ENCODE measurements around the gene PTN. TPM values are rescaled to one million over a fixed set of nuclear protein-coding genes. Genes with fewer than 3 reads are reported as not detected.

PTN gene
- total RNA-seq, 1 donor from 2014 or later: 11.1 TPM

GRCh38 chr7:137295739-137296324 lies 47.7 kb downstream of the PTN start:
- H3K9me3 Mint-ChIP-seq (ENCODE audit: unreplicated experiment): no peaks in the 10 kb centered on the region
- H3K27ac Mint-ChIP-seq (ENCODE audit: unreplicated experiment): no peak overlapping the region
- FAIRE-seq: no peak

GRCh38 chr7:137289101-137289500 lies 54.4 kb downstream of the PTN start:
- no peaks in the 10 kb centered on the region for H3K4me1 Mint-ChIP-seq (ENCODE audit: low read depth, unreplicated experiment)
- H4K20me1 ChIP-seq (ENCODE audit: insufficient read depth, low read length): no peaks in the 10 kb centered on the region
- no peak overlapping the region for H3K9ac ChIP-seq (ENCODE audit: low read length)
- H3K36me3 ChIP-seq (ENCODE audit: insufficient read depth, low read length): no peaks in the 10 kb centered on the region
- no peaks in the 10 kb centered on the region for H3K79me2 ChIP-seq (ENCODE audit: insufficient read depth, low read length)
- TF ChIP-seq EZH2 (IDR thresholded peaks at IDR 0.05; ENCODE audit: insufficient read depth, low read length): no peak
- TF ChIP-seq CTCF (IDR thresholded peaks at IDR 0.05; ENCODE audit: insufficient read depth, low read depth, low read length): no peak
- no peaks in the 10 kb centered on the region for H3K36me3 Mint-ChIP-seq (ENCODE audit: low read depth, unreplicated experiment)
- H3K27me3 ChIP-seq (ENCODE audit: insufficient read depth, low read length): no peaks in the 10 kb centered on the region
- H3K4me3 ChIP-seq (ENCODE audit: insufficient read depth, low read depth, low read length): no peak overlapping the region
- H3K27me3 Mint-ChIP-seq (ENCODE audit: low read depth, unreplicated experiment): no peaks in the 10 kb centered on the region
- H2AFZ ChIP-seq (ENCODE audit: low read depth, low read length): no peak overlapping the region
- H3K4me3 Mint-ChIP-seq (ENCODE audit: unreplicated experiment): no peak overlapping the region
- no peak overlapping the region for H3K4me2 ChIP-seq (ENCODE audit: low read length)
- H3K27ac Mint-ChIP-seq (ENCODE audit: unreplicated experiment): no peak overlapping the region
- H3K27ac ChIP-seq (ENCODE audit: low read depth, low read length): no peak overlapping the region
- no peaks in the 10 kb centered on the region for H3K9me3 ChIP-seq (ENCODE audit: insufficient read depth, low read depth, low read length)
- no peaks in the 10 kb centered on the region for H3K9me3 Mint-ChIP-seq (ENCODE audit: unreplicated experiment)
- no peaks in the 10 kb centered on the region for H3K4me1 ChIP-seq (ENCODE audit: insufficient read depth, low read length)
- DNase-seq (ENCODE audit: low read depth) (no peak), FAIRE-seq (no peak)

More at GRCh38 chr7:137295739-137296324, 47.7 kb downstream of the PTN start:
- Histone ChIP-seq H3K4me2 (ENCODE audit: low read length) (no peak overlapping the region), H3K9me3 (ENCODE audit: insufficient read depth, low read depth, low read length) (no peaks in the 10 kb centered on the region), H3K79me2 (ENCODE audit: insufficient read depth, low read length) (no peaks in the 10 kb centered on the region), H3K4me1 (ENCODE audit: insufficient read depth, low read length) (no peaks in the 10 kb centered on the region), H4K20me1 (ENCODE audit: insufficient read depth, low read length) (no peaks in the 10 kb centered on the region), H2AFZ (ENCODE audit: low read depth, low read length) (no peak overlapping the region), H3K9ac (ENCODE audit: low read length) (no peak overlapping the region), H3K27me3 (ENCODE audit: insufficient read depth, low read length) (no peaks in the 10 kb centered on the region), H3K36me3 (ENCODE audit: insufficient read depth, low read length) (no peaks in the 10 kb centered on the region), H3K27ac (ENCODE audit: low read depth, low read length) (no peak overlapping the region), H3K4me3 (ENCODE audit: insufficient read depth, low read depth, low read length) (no peak overlapping the region)
- Mint-ChIP-seq H3K27me3 (ENCODE audit: low read depth, unreplicated experiment) (no peaks in the 10 kb centered on the region), H3K4me3 (ENCODE audit: unreplicated experiment) (no peak overlapping the region), H3K36me3 (ENCODE audit: low read depth, unreplicated experiment) (no peaks in the 10 kb centered on the region), H3K4me1 (ENCODE audit: low read depth, unreplicated experiment) (no peaks in the 10 kb centered on the region)
- TF ChIP-seq CTCF (IDR thresholded peaks at IDR 0.05; ENCODE audit: insufficient read depth, low read depth, low read length) (no peak), EZH2 (IDR thresholded peaks at IDR 0.05; ENCODE audit: insufficient read depth, low read length) (no peak)
- DNase-seq (ENCODE audit: low read depth): no peak

DNA sequence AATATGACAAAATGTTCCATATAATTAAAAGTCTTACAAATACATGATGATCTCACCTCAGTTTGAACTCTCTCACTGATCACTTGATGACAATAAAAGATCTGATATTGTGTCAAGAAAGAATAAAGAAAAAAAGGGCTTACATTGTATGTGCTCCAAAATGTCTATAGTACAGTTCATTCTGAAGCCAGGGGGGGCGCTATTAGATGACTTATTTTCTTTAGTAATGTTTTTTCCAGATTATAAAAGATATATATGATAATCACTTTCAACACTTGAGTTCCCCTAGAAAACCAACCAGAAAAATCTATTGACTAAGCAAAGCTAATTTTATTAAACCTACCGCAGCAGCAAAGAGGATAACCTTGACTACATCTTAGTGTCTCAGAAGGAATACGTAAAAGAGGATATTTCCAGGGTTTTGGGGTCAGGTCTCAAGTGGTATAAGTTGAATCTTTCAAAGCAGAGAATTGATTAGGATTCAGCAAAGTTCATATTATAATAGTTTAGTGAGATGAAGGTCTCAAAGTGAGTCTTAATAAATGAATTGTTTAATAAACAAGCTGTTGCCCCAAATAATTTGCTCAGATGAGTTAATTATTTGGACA lies 55.8 kb downstream of the PTN start:
- no peaks in the 10 kb centered on the region for H3K9me3 Mint-ChIP-seq (ENCODE audit: unreplicated experiment)
- no peak overlapping the region for H3K27ac Mint-ChIP-seq (ENCODE audit: unreplicated experiment)

More for the DNA sequence above, 55.8 kb downstream of the PTN start:
- Mint-ChIP-seq H3K27me3 (ENCODE audit: low read depth, unreplicated experiment) (no peaks in the 10 kb centered on the region), H3K4me3 (ENCODE audit: unreplicated experiment) (no peak overlapping the region), H3K36me3 (ENCODE audit: low read depth, unreplicated experiment) (no peaks in the 10 kb centered on the region), H3K4me1 (ENCODE audit: low read depth, unreplicated experiment) (no peaks in the 10 kb centered on the region)
- Histone ChIP-seq H3K4me3 (ENCODE audit: insufficient read depth, low read depth, low read length) (no peak overlapping the region), H3K27ac (ENCODE audit: low read depth, low read length) (no peak overlapping the region), H3K4me1 (ENCODE audit: insufficient read depth, low read length) (no peaks in the 10 kb centered on the region), H3K4me2 (ENCODE audit: low read length) (no peak overlapping the region), H3K79me2 (ENCODE audit: insufficient read depth, low read length) (no peaks in the 10 kb centered on the region), H3K36me3 (ENCODE audit: insufficient read depth, low read length) (no peaks in the 10 kb centered on the region), H3K9me3 (ENCODE audit: insufficient read depth, low read depth, low read length) (no peaks in the 10 kb centered on the region), H4K20me1 (ENCODE audit: insufficient read depth, low read length) (no peaks in the 10 kb centered on the region), H3K27me3 (ENCODE audit: insufficient read depth, low read length) (no peaks in the 10 kb centered on the region), H3K9ac (ENCODE audit: low read length) (no peak overlapping the region), H2AFZ (ENCODE audit: low read depth, low read length) (no peak overlapping the region)
- peak; percentile 29 for TF ChIP-seq CTCF (IDR thresholded peaks at IDR 0.05; ENCODE audit: insufficient read depth, low read depth, low read length)
- TF ChIP-seq EZH2 (IDR thresholded peaks at IDR 0.05; ENCODE audit: insufficient read depth, low read length): no peak
- FAIRE-seq: no peak
- no peak for DNase-seq (ENCODE audit: low read depth)
